Heart left ventricle (tissue), 16 donors: ENCODE data around the gene DOK5. TPM values are rescaled to one million over a fixed set of nuclear protein-coding genes. Genes with fewer than 3 reads are reported as not detected.

ENCODE experiments used
- ATAC-seq, 4 donors: fragments of 200-7000 bp; cut with Tn5 transposase; one replicate each; pipeline ENCODE4 v1.9.1; 2020 to 2022; ENCODE audit warnings: moderate library complexity in 4 of 4, mild to moderate bottlenecking in 3 of 4, moderate number of reproducible peaks in 1 of 4
- DNase-seq, 5 donors: peaks; one replicate each; pipeline ENCODE4 v3.0.0-alpha.2; 2020
- H3K27ac ChIP-seq, 12 donors: fragments of 200-600 bp; sonication (generic) in 4 of 12; one replicate each; pipeline versions ENCODE4 v1.5.0 to v1.8.0; 2016 to 2022; ENCODE audit warnings: mild to moderate bottlenecking in 2 of 12
- H3K27me3 ChIP-seq, 9 donors: fragments of 200-600 bp; sonication (generic) in 2 of 9; one replicate each; pipeline versions ENCODE4 v1.5.1 to v1.8.0; 2016 to 2022; ENCODE audit warnings: mild to moderate bottlenecking in 3 of 9
- H3K36me3 ChIP-seq, 9 donors: fragments of 200-600 bp; sonication (generic) in 2 of 9; one replicate each; pipeline versions ENCODE4 v1.5.0 to v1.8.0; 2018 to 2022; ENCODE audit warnings: mild to moderate bottlenecking in 2 of 9
- H3K4me1 ChIP-seq, 12 donors: fragments of 200-600 bp; sonication (generic) in 4 of 12; one replicate each; pipeline versions ENCODE4 v1.5.0 to v1.8.0; 2016 to 2022; ENCODE audit warnings: mild to moderate bottlenecking in 3 of 12
- H3K4me3 ChIP-seq, 12 donors: fragments of 200-600 bp; sonication (generic) in 4 of 12; one replicate each; pipeline versions ENCODE4 v1.5.0 to v1.8.0; 2017 to 2022; ENCODE audit warnings: mild to moderate bottlenecking in 9 of 12, moderate library complexity in 4 of 12
- H3K9me3 ChIP-seq, 12 donors: fragments of 200-600 bp; sonication (generic) in 4 of 12; one replicate each; pipeline versions ENCODE4 v1.5.0 to v1.8.0; 2016 to 2022; ENCODE audit warnings: mild to moderate bottlenecking in 1 of 12
- POLR2A ChIP-seq, 2 donors: fragments of 450-650 bp; IDR thresholded peaks; one replicate each; pipeline ENCODE4 v1.6.1; 2017; ENCODE audit warnings: antibody characterized with exemption in 2 of 2, mild to moderate bottlenecking in 2 of 2, moderate library complexity in 2 of 2
- WGBS, 4 donors: extraction: QIAGEN DNeasy Blood & Tissue Kit in 2 of 4; methylation state at CpG; one replicate each; pipeline versions ENCODE4 v1.1.5 to v1.1.7; 2013 to 2018; 5-methylcytosine and 5-hydroxymethylcytosine counted together
- intact Hi-C, 10 donors: fragments of 100-400 bp; cut with DNase I; formaldehyde crosslinking; loops; one replicate each; pipeline versions ENCODE4 v1.11.1 to v1.14.2; 2022
- long read RNA-seq, 3 donors: library from polyadenylated mRNA; unstranded; transcript quantifications; one replicate each; pipeline ENCODE4 v2.0.0, GENCODE V29; 2020 to 2021
- polyA plus RNA-seq, 2 donors: library from polyadenylated mRNA; stranded (reverse); fragments of 200-250 nt; gene quantifications; one replicate each; pipeline ENCODE4 v1.2.3, GENCODE V29; 2013
- total RNA-seq, 9 donors: library from RNA; depleted of rRNA in 2 of 9; stranded (reverse); fragments of >200 nt in 2 of 9; fragmentation: NEBNext Ultra II Directional in 3 of 9; extraction: Animal tissue kit (Norgen Biotek cat#: 25700) in 3 of 9; gene quantifications; one replicate each; pipeline versions ENCODE4 v1.1.0 to v1.2.4, GENCODE V29; 2016 to 2023
- TF ChIP-seq, protein P1 (sequence below), 12 donors: fragments of 200-600 bp; sonication (generic) in 4 of 12; IDR thresholded peaks; one replicate each; pipeline versions ENCODE4 v1.5.0 to v1.8.0; 2018 to 2022; ENCODE audit warnings: antibody characterized with exemption in 12 of 12, mild to moderate bottlenecking in 5 of 12
- donor health status: ischemic (EF 13 %, LVEDD 7.1; RV severe dilation, severe dysfunction).
- donor health status: healthy with polysubstance abuse.
- donor health status: DM: no; HTN: yes; CAD: no.
- donor health status: DM: no; HTN: no; CAD: no.
- donor health status: ischemic (EF 25% LVEDD 6.9; RV normal size, moderate dysfunction).
- donor health status: ischemic (EF 25% LVEDD 5.7; RV mildly dilated, moderate dysfunction).
- donor health status: healthy.
- donor health status: DM: yes; HTN: yes; CAD: no.
- donor health status: ischemic (EF 35%, LVEDD 5.7; RV mildly dilated, moderate dysfunction).
- donor health status: nonischemic (EF 11% LVEDD 7.7; RV severe dilation, severe dysfunction).
- donor health status: DM: yes; HTN: yes; CAD: no.
- donor health status: PGD.
- donor health status: ischemic (EF 29% LVEDD 5.4; RV normal size, mild dysfunction).
- donor health status: nonischemic (EF 23%, LVEDD 6.1; RV moderate dilation, normal function).

The DOK5 gene
- total RNA-seq (10 to 100 TPM in 2 of 9 donors, 1 to 10 TPM in 7; 3.4 to 23.5 (median 7.0) TPM), polyA plus RNA-seq (1 to 10 TPM; 4.0 to 6.2 TPM)
- long read RNA-seq, donor 1, transcript DOK5-201 (8 exons, 1,963 nt): major isoform, 22 of 26 reads
- long read RNA-seq, donor 1, partial matches to known transcripts: 1 of 26 reads
- long read RNA-seq, donor 1, other reads (novel, unspliced or antisense): 3 of 26 reads
- long read RNA-seq, donor 2, transcript DOK5-201 (8 exons, 1,963 nt): major isoform, 45 of 51 reads
- long read RNA-seq, donor 2, partial matches to known transcripts: 3 of 51 reads
- long read RNA-seq, donor 2, other reads (novel, unspliced or antisense): 3 of 51 reads
- long read RNA-seq, donor 3, transcript DOK5-201 (8 exons, 1,963 nt): major isoform, 5 of 7 reads
- long read RNA-seq, donor 3, partial matches to known transcripts: 1 of 7 reads
- long read RNA-seq, donor 3, other reads (novel, unspliced or antisense): 1 of 7 reads

DNA sequence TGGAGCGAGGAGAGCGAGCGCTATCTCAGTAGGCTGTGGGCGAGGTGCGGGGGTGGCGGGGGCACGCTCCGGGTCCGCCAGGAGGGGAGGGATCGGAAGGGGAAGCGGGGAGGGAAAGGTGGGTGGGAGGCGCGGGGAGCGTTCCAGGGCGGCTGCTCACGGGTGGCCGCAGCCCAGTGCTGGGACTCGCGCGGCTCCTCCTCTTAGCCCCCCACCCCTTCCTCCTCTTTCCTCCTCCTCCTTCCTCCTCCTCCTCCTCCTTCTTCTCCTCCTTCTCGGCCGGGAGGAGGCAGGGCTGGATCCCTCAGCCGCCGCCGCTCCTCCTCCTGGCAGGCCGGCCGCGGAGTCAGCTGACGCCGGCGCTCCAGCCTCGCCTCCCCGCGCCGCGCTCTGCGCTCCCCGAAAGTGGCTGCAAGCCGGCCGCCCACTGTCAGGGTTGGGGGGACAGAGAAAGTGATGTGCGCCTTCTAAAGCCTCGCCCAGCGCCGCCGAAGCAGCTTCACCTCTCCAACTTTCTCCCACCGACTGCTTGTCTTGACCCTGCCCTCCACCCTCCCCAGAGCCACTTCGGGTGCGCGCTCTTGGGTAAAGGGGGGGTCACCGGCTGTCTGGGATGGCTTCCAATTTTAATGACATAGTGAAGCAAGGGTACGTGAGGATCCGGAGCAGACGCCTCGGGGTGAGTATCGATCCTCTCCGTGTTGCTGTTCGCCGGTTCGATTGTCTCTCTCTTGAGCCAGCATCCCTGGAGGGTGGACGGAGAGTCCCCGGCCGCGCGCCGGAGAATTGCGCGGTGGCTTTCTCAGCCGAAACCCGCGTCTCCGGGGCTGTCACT is at the start of gene DOK5:
Gene DOK5 (plus strand): TSS at position 260 of the 835 bp plus-strand sequence. CDS start 354 bp downstream, at position 614.
- ATAC-seq (peak; percentile 70 to 93 (median 90)), DNase-seq (peak in 4 of 5 donors; percentile 53 to 68 (median 61))
- 0 to 2% (median 1%) methylated on average over 47 to 71 of the region's 71 CpGs for WGBS, 4 donors
- Histone ChIP-seq H3K27me3 (peaks cover 0 to 31% (median 0%) of the 10 kb centered on the region in 9 donors), H3K9me3 (no peaks in the 10 kb centered on the region), H3K4me3 (peak within 1 kb of the TSS; percentile 45 to 92 (median 72)), H3K36me3 (no peaks in the 10 kb centered on the region), H3K4me1 (peaks cover 0 to 21% (median 6%) of the 10 kb centered on the region in 12 donors), H3K27ac (peak within 1 kb of the TSS in 10 of 12 donors; percentile 24 to 83 (median 56))
- intact Hi-C loops: loop anchor here in 5 of 10 donors (5.0 to 10.0 kb wide), 5 partner anchors 147 to 253 kb away; no protein-coding TSS in a partner anchor
- TF ChIP-seq, protein P1, sequence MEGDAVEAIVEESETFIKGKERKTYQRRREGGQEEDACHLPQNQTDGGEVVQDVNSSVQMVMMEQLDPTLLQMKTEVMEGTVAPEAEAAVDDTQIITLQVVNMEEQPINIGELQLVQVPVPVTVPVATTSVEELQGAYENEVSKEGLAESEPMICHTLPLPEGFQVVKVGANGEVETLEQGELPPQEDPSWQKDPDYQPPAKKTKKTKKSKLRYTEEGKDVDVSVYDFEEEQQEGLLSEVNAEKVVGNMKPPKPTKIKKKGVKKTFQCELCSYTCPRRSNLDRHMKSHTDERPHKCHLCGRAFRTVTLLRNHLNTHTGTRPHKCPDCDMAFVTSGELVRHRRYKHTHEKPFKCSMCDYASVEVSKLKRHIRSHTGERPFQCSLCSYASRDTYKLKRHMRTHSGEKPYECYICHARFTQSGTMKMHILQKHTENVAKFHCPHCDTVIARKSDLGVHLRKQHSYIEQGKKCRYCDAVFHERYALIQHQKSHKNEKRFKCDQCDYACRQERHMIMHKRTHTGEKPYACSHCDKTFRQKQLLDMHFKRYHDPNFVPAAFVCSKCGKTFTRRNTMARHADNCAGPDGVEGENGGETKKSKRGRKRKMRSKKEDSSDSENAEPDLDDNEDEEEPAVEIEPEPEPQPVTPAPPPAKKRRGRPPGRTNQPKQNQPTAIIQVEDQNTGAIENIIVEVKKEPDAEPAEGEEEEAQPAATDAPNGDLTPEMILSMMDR (IDR thresholded peaks at IDR 0.05): peak in 2 of 12 donors; percentile 10 to 17
- TF ChIP-seq POLR2A (IDR thresholded peaks at IDR 0.05): no peak

DNA sequence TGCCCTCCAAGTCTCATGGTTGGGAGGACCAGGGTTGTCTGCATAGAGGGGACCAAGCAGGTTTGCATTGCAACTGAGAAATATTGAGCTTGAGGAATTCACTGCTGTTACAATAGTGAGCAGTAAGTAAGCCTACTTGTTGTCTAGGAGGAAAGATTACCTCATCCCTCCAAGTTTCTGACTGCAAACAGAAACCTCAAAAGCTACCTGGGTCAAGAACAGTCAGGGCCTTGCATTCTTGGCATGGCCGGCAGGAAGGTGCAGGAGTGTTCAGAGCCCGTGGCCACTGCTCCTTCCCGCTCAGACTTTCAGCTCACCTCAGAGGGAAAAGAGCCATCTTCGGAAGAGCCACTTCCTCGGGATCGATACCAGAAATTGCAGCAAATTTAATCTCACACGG is 46.0 kb upstream of the DOK5 start:
- 77 to 86% (median 83%) methylated on average over 7 of the region's 7 CpGs for WGBS, 4 donors
- TF ChIP-seq POLR2A (IDR thresholded peaks at IDR 0.05): no peak
- TF ChIP-seq, protein P1 (IDR thresholded peaks at IDR 0.05): no peak
- intact Hi-C loops: no loop called here

DNA sequence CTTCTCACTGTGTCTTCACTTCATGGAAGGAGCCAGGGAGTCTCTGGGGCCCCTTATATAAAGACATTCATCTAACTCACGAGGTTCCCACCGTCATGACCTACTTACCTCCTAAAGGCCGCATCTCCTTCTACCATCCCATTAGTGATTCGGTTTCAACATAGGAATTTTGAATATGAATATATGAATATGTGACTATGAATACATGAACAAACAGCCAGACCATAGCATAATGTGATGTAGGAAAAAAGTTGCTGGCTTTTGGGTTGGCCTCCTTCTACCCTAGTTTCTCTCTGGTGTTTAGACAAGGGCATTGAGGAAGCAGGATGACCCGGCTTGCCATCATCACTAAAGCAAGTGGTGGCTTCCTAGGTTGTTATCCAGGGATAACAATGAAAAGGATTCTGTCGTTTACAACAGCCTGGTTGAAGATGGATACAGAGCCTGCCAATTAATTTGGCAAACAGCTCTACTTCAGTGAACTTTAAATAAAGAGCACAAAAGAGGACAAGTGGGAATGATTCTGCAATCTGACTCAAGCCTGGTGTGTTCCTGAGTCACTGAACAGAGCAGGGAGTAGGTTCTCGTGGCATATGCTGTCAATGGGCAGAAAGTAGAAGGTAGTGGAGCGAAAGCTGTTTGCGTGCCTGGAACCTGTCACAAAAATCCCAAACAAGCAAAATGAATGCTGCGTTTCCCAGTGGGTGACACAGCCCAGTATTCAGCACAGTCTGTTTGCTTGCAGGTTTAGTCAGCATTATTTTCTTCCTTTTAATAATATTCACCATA is 44.0 kb upstream of the DOK5 start:
- no peaks in the 10 kb centered on the region for H3K9me3 ChIP-seq
- ATAC-seq (no peak), DNase-seq (no peak)
- no peaks in the 10 kb centered on the region for H3K27me3 ChIP-seq
- H3K4me1 ChIP-seq: no peaks in the 10 kb centered on the region
- WGBS, 4 donors: 68 to 74% (median 72%) methylated on average over 10 of the region's 10 CpGs
- H3K4me3 ChIP-seq: no peak overlapping the region
- no peak overlapping the region for H3K27ac ChIP-seq
- H3K36me3 ChIP-seq: no peaks in the 10 kb centered on the region
- intact Hi-C loops: no loop called here
- no peak for TF ChIP-seq POLR2A (IDR thresholded peaks at IDR 0.05)
- TF ChIP-seq, protein P1 (IDR thresholded peaks at IDR 0.05): no peak

More for the DNA sequence above, 46.0 kb upstream of the DOK5 start:
- Histone ChIP-seq H3K4me1 (no peaks in the 10 kb centered on the region), H3K9me3 (peaks cover 0 to 16% (median 7%) of the 10 kb centered on the region in 12 donors), H3K27me3 (no peaks in the 10 kb centered on the region), H3K36me3 (no peaks in the 10 kb centered on the region), H3K4me3 (no peak overlapping the region), H3K27ac (no peak overlapping the region)
- DNase-seq: no peak
- ATAC-seq: no peak
